ENCODE results near the gene MXD1.
"Not testable (repeated sequence)": the region's sequence is repeated elsewhere in the genome, so short reads cannot be mapped to it uniquely, and the experiment has no call there.

MXD1 gene

GRCh38 chr2:69950671-69951070 is 35.8 kb downstream of the MXD1 start:
- not testable (repeated sequence) for H3K27me3 ChIP-seq (ENCODE audit: insufficient read depth, low read length); H3K79me2 ChIP-seq (ENCODE audit: control insufficient read depth, insufficient read depth, low read length, poor library complexity); H4K8ac ChIP-seq (ENCODE audit: low read depth, low read length); H3K9me3 ChIP-seq (ENCODE audit: insufficient read depth, low read depth, low read length); H2AFZ ChIP-seq (ENCODE audit: insufficient read depth, low read length, poor library complexity); H3K27ac ChIP-seq (ENCODE audit: low read depth, low read length); H3K79me1 ChIP-seq (ENCODE audit: low read length); H3K36me3 ChIP-seq (ENCODE audit: control insufficient read depth in 1 of 2, insufficient read depth in 2 of 2, low read length in 2 of 2); H3K4ac ChIP-seq (ENCODE audit: low read depth, low read length); H3K9ac ChIP-seq (ENCODE audit: low read length); H2BK12ac ChIP-seq (ENCODE audit: low read length); H3K4me3 ChIP-seq (ENCODE audit: low read depth, low read length); H2AK5ac ChIP-seq (ENCODE audit: low read length); DNase-seq; H4K91ac ChIP-seq (ENCODE audit: low read depth, low read length); H4K12ac ChIP-seq (ENCODE audit: low read depth, low read length); H3K14ac ChIP-seq (ENCODE audit: low read length); H2BK5ac ChIP-seq (ENCODE audit: low read depth, low read length, poor library complexity); H3K18ac ChIP-seq (ENCODE audit: low read length); H2BK120ac ChIP-seq (ENCODE audit: insufficient read depth, low read length, poor library complexity); H3K23ac ChIP-seq (ENCODE audit: low read length); H3K4me2 ChIP-seq (ENCODE audit: low read length)
- peaks cover 10 to 13% of the 10 kb centered on the region in 2 experiments for H3K4me1 ChIP-seq (ENCODE audit: control insufficient read depth in 1 of 2, insufficient read depth in 2 of 2, low read length in 2 of 2)
- no CpG with 5 or more reads among the region's 3 CpGs for WGBS (ENCODE audit: extremely low coverage, insufficient coverage, insufficient read length)

- Histone ChIP-seq H3K4ac (ENCODE audit: low read depth, low read length) (no peak overlapping the region), H3K4me1 (ENCODE audit: control insufficient read depth in 1 of 2, insufficient read depth in 2 of 2, low read length in 2 of 2) (peaks cover 0 to 3% of the 10 kb centered on the region in 2 experiments), H3K14ac (ENCODE audit: low read length) (no peak overlapping the region), H4K8ac (ENCODE audit: low read depth, low read length) (no peak overlapping the region), H4K12ac (ENCODE audit: low read depth, low read length) (no peak overlapping the region), H3K9ac (ENCODE audit: low read length) (no peak overlapping the region), H3K79me1 (ENCODE audit: low read length) (no peaks in the 10 kb centered on the region), H3K9me3 (ENCODE audit: insufficient read depth, low read depth, low read length) (peaks cover 1% of the 10 kb centered on the region), H3K23ac (ENCODE audit: low read length) (no peak overlapping the region), H3K27me3 (ENCODE audit: insufficient read depth, low read length) (no peaks in the 10 kb centered on the region), H2BK5ac (ENCODE audit: low read depth, low read length, poor library complexity) (no peak overlapping the region), H3K79me2 (ENCODE audit: control insufficient read depth, insufficient read depth, low read length, poor library complexity) (no peaks in the 10 kb centered on the region), H3K4me2 (ENCODE audit: low read length) (no peak overlapping the region), H2AFZ (ENCODE audit: insufficient read depth, low read length, poor library complexity) (no peak overlapping the region), H4K91ac (ENCODE audit: low read depth, low read length) (no peak overlapping the region), H3K27ac (ENCODE audit: low read depth, low read length) (no peak overlapping the region), H3K18ac (ENCODE audit: low read length) (no peak overlapping the region), H2BK120ac (ENCODE audit: insufficient read depth, low read length, poor library complexity) (no peak overlapping the region), H2BK12ac (ENCODE audit: low read length) (no peak overlapping the region), H3K4me3 (ENCODE audit: low read depth, low read length) (no peak overlapping the region), H3K36me3 (ENCODE audit: control insufficient read depth in 1 of 2, insufficient read depth in 2 of 2, low read length in 2 of 2) (no peaks in the 10 kb centered on the region), H2AK5ac (ENCODE audit: low read length) (no peak overlapping the region)
- no CpG with 5 or more reads among the region's 6 CpGs for WGBS (ENCODE audit: extremely low coverage, insufficient coverage, insufficient read length)
- no peak for DNase-seq
Observed at GRCh38 chr2:69952336-69953115, 37.6 kb downstream of the MXD1 start.

- no peak overlapping the region for H3K9ac ChIP-seq (ENCODE audit: low read length)
- DNase-seq = no peak
- H4K12ac ChIP-seq (ENCODE audit: low read depth, low read length) = no peak overlapping the region
- no peak overlapping the region for H3K14ac ChIP-seq (ENCODE audit: low read length)
- no peak overlapping the region for H3K23ac ChIP-seq (ENCODE audit: low read length)
- H2AFZ ChIP-seq (ENCODE audit: insufficient read depth, low read length, poor library complexity) = no peak overlapping the region
- WGBS (ENCODE audit: extremely low coverage, insufficient coverage, insufficient read length) = no CpG with 5 or more reads among the region's 1 CpG
- no peak overlapping the region for H3K4me2 ChIP-seq (ENCODE audit: low read length)
- H3K27ac ChIP-seq (ENCODE audit: low read depth, low read length) = no peak overlapping the region
- no peaks in the 10 kb centered on the region for H3K36me3 ChIP-seq (ENCODE audit: control insufficient read depth in 1 of 2, insufficient read depth in 2 of 2, low read length in 2 of 2)
- H3K79me1 ChIP-seq (ENCODE audit: low read length) = no peaks in the 10 kb centered on the region
- peaks cover 1% of the 10 kb centered on the region for H3K9me3 ChIP-seq (ENCODE audit: insufficient read depth, low read depth, low read length)
- no peak overlapping the region for H4K91ac ChIP-seq (ENCODE audit: low read depth, low read length)
- no peak overlapping the region for H2AK5ac ChIP-seq (ENCODE audit: low read length)
- no peak overlapping the region for H2BK5ac ChIP-seq (ENCODE audit: low read depth, low read length, poor library complexity)
- H3K4me1 ChIP-seq (ENCODE audit: control insufficient read depth in 1 of 2, insufficient read depth in 2 of 2, low read length in 2 of 2) = no peaks in the 10 kb centered on the region
- H4K8ac ChIP-seq (ENCODE audit: low read depth, low read length) = no peak overlapping the region
- H2BK120ac ChIP-seq (ENCODE audit: insufficient read depth, low read length, poor library complexity) = no peak overlapping the region
- H3K79me2 ChIP-seq (ENCODE audit: control insufficient read depth, insufficient read depth, low read length, poor library complexity) = no peaks in the 10 kb centered on the region
- no peak overlapping the region for H3K4ac ChIP-seq (ENCODE audit: low read depth, low read length)
- H3K4me3 ChIP-seq (ENCODE audit: low read depth, low read length) = no peak overlapping the region
- H2BK12ac ChIP-seq (ENCODE audit: low read length) = no peak overlapping the region
- H3K27me3 ChIP-seq (ENCODE audit: insufficient read depth, low read length) = no peaks in the 10 kb centered on the region
- H3K18ac ChIP-seq (ENCODE audit: low read length) = no peak overlapping the region
Observed at GRCh38 chr2:69954084-69954483, 39.2 kb downstream of the MXD1 start.

GRCh38 chr2:69955029-69955428 is 40.1 kb downstream of the MXD1 start:
- Histone ChIP-seq H2BK12ac (ENCODE audit: low read length) (no peak overlapping the region), H3K18ac (ENCODE audit: low read length) (no peak overlapping the region), H3K27me3 (ENCODE audit: insufficient read depth, low read length) (no peaks in the 10 kb centered on the region), H4K12ac (ENCODE audit: low read depth, low read length) (no peak overlapping the region), H2AFZ (ENCODE audit: insufficient read depth, low read length, poor library complexity) (no peak overlapping the region), H3K23ac (ENCODE audit: low read length) (no peak overlapping the region), H3K27ac (ENCODE audit: low read depth, low read length) (no peak overlapping the region), H3K4me2 (ENCODE audit: low read length) (no peak overlapping the region), H3K79me1 (ENCODE audit: low read length) (no peaks in the 10 kb centered on the region), H3K14ac (ENCODE audit: low read length) (no peak overlapping the region), H4K91ac (ENCODE audit: low read depth, low read length) (no peak overlapping the region), H3K4me1 (ENCODE audit: control insufficient read depth in 1 of 2, insufficient read depth in 2 of 2, low read length in 2 of 2) (no peaks in the 10 kb centered on the region), H3K9me3 (ENCODE audit: insufficient read depth, low read depth, low read length) (peaks cover 1% of the 10 kb centered on the region), H2AK5ac (ENCODE audit: low read length) (no peak overlapping the region), H3K9ac (ENCODE audit: low read length) (no peak overlapping the region), H3K79me2 (ENCODE audit: control insufficient read depth, insufficient read depth, low read length, poor library complexity) (no peaks in the 10 kb centered on the region), H2BK5ac (ENCODE audit: low read depth, low read length, poor library complexity) (no peak overlapping the region), H2BK120ac (ENCODE audit: insufficient read depth, low read length, poor library complexity) (no peak overlapping the region), H3K4me3 (ENCODE audit: low read depth, low read length) (no peak overlapping the region), H3K36me3 (ENCODE audit: control insufficient read depth in 1 of 2, insufficient read depth in 2 of 2, low read length in 2 of 2) (no peaks in the 10 kb centered on the region), H3K4ac (ENCODE audit: low read depth, low read length) (no peak overlapping the region), H4K8ac (ENCODE audit: low read depth, low read length) (no peak overlapping the region)
- DNase-seq = peak; percentile 97 to 99
- no CpG with 5 or more reads among the region's 11 CpGs for WGBS (ENCODE audit: extremely low coverage, insufficient coverage, insufficient read length)

Data from trophoblast cell (in vitro differentiated cells and primary cell).